GM18909 (cell line): ENCODE data around the gene CYP26B1.

Experiments
- ATAC-seq: cut with Tn5 transposase; IDR thresholded peaks from one replicate; pipeline ENCODE4 v1.9.1; 2021; ENCODE audit warnings: mild to moderate bottlenecking; ENCODE audit not compliant: unreplicated experiment, poor library complexity

The CYP26B1 gene

GRCh38 chr2:72156872-72157271, 9.2 kb upstream of the CYP26B1 start:
- ATAC-seq: no peak

- no peak for ATAC-seq
Measured at GRCh38 chr2:72155737-72156136, 8.1 kb upstream of the CYP26B1 start.

GRCh38 chr2:72155151-72155550, 7.5 kb upstream of the CYP26B1 start:
- ATAC-seq: no peak

- no peak for ATAC-seq
Measured at GRCh38 chr2:72154386-72154975, 6.8 kb upstream of the CYP26B1 start.

GRCh38 chr2:72153924-72154323, 6.3 kb upstream of the CYP26B1 start:
- ATAC-seq: no peak

- ATAC-seq: no peak
Measured at GRCh38 chr2:72153026-72153791, 5.5 kb upstream of the CYP26B1 start.

GRCh38 chr2:72150861-72151356, 3.2 kb upstream of the CYP26B1 start:
- ATAC-seq: no peak

- peak; percentile 89 for ATAC-seq
Measured at GRCh38 chr2:72150157-72150860, 2.6 kb upstream of the CYP26B1 start.

- ATAC-seq: no peak
Measured at GRCh38 chr2:72149556-72150156, 2.0 kb upstream of the CYP26B1 start.

- no peak for ATAC-seq
Measured at GRCh38 chr2:72148837-72149555, 1.3 kb upstream of the CYP26B1 start.

- ATAC-seq: no peak
Measured at GRCh38 chr2:72148003-72148836, 558 bp upstream of the CYP26B1 start.

- ATAC-seq: no peak
Measured at GRCh38 chr2:72146347-72147302, 1.0 kb downstream of the CYP26B1 start.

- no peak for ATAC-seq
Measured at GRCh38 chr2:72145658-72146329, 1.9 kb downstream of the CYP26B1 start.

GRCh38 chr2:72145289-72145657, 2.4 kb downstream of the CYP26B1 start:
- ATAC-seq: no peak

GRCh38 chr2:72144632-72145288, 2.9 kb downstream of the CYP26B1 start:
- ATAC-seq: no peak

GRCh38 chr2:72144274-72144631, 3.4 kb downstream of the CYP26B1 start:
- no peak for ATAC-seq
